Transverse colon (tissue), 4 donors: ENCODE measurements around the gene TUT7. TPM values are rescaled to one million over a fixed set of nuclear protein-coding genes. Genes with fewer than 3 reads are reported as not detected.

Experiments
- DNase-seq: peaks from one replicate; pipeline ENCODE4 v3.0.0-alpha.2; 2019
- H3K27ac ChIP-seq, 4 donors: fragments of 200-600 bp; sonication (generic); 2 replicates each; pipeline ENCODE4 v1.5.1; 2016 to 2018; ENCODE audit warnings: inconsistent platforms in 4 of 4
- H3K27me3 ChIP-seq: fragments of 200-600 bp; sonication (generic); 2 replicates; pipeline ENCODE4 v1.5.1; 2017; ENCODE audit warnings: inconsistent platforms
- H3K36me3 ChIP-seq, 4 donors: fragments of 200-600 bp; sonication (generic); 2 replicates each; pipeline ENCODE4 v1.5.1; 2017 to 2019; ENCODE audit warnings: inconsistent platforms in 4 of 4
- H3K4me1 ChIP-seq, 4 donors: fragments of 200-600 bp; sonication (generic); 2 replicates each; pipeline ENCODE4 v1.5.1; 2017 to 2020; ENCODE audit warnings: inconsistent platforms in 4 of 4
- H3K4me3 ChIP-seq, 4 donors: fragments of 200-600 bp; sonication (generic); 1 replicate in 1 of 4; 2 replicates in 3 of 4; pipeline versions ENCODE4 v1.5.1 to v1.6.1; 2017 to 2019; ENCODE audit warnings: inconsistent platforms in 4 of 4
- H3K9me3 ChIP-seq, 2 donors: fragments of 200-600 bp; sonication (generic); 2 replicates each; pipeline ENCODE4 v1.5.1; 2017 to 2019; ENCODE audit warnings: inconsistent platforms in 2 of 2
- CTCF ChIP-seq, 5 experiments: fragments of 200-600 bp in 3 of 5; fragments of 450-650 bp in 2 of 5; sonication (generic) in 3 of 5; IDR thresholded peaks; 1 replicate in 2 of 5; 2 replicates in 3 of 5; pipeline ENCODE4 v1.5.1; 2016 to 2017; ENCODE audit warnings: antibody characterized with exemption in 5 of 5, inconsistent platforms in 3 of 5, mild to moderate bottlenecking in 2 of 5, moderate library complexity in 1 of 5
- EP300 ChIP-seq: sonication (generic); formaldehyde crosslinking; IDR thresholded peaks from one replicate; pipeline ENCODE4 v1.6.1; 2017; ENCODE audit warnings: antibody characterized with exemption, low read depth
- POLR2A ChIP-seq: fragments of 450-650 bp; IDR thresholded peaks from one replicate; pipeline ENCODE4 v1.6.1; 2016; ENCODE audit warnings: antibody characterized with exemption, mild to moderate bottlenecking, moderate library complexity
- POLR2AphosphoS5 ChIP-seq, 3 donors: sonication (generic); formaldehyde crosslinking; IDR thresholded peaks; one replicate each; pipeline ENCODE4 v1.6.1; 2016; ENCODE audit warnings: antibody characterized with exemption in 3 of 3
- WGBS, 2 donors: methylation state at CpG; one replicate each; pipeline ENCODE4 v1.1.5; 2018; ENCODE audit warnings: low coverage in 1 of 2; 5-methylcytosine and 5-hydroxymethylcytosine counted together
- in situ Hi-C, 4 donors: fragments of 200-750 bp; cut with MboI; loops; one replicate each; pipeline versions ENCODE4 v1.15.0 to v1.15.1; 2017; ENCODE audit warnings: low sequenced_read_pairs in 3 of 4, low pct_ligation_motif_present in 1 of 4, low pct_unique_long_range_greater_than_20kb in 1 of 4
- intact Hi-C: fragments of 100-400 bp; cut with DNase I; formaldehyde crosslinking; loops from one replicate; pipeline ENCODE4 v1.15.1; 2023; ENCODE audit warnings: low total_unique reads
- total RNA-seq, 4 donors: library from RNA; depleted of rRNA; stranded (reverse); fragments of >200 nt; gene quantifications; one replicate each; pipeline ENCODE4 v1.1.0, GENCODE V29; 2016

Gene TUT7
- total RNA-seq, 4 donors from 2014 or later, result 29.5 to 72.9 (median 43.0) TPM

GRCh38 chr9:86337469-86338108 lies 16.6 kb downstream of the TUT7 start:
- peaks cover 0 to 76% (median 37%) of the 10 kb centered on the region in 4 donors for H3K36me3 ChIP-seq
- no peaks in the 10 kb centered on the region for H3K9me3 ChIP-seq
- DNase-seq, result no peak
- 70 to 74% methylated on average over 9 of the region's 9 CpGs for WGBS, 2 donors
- no peaks in the 10 kb centered on the region for H3K27me3 ChIP-seq
- intact Hi-C loops (no loop called here), in situ Hi-C loops (no loop called here)
- no peak overlapping the region for H3K4me3 ChIP-seq
- TF ChIP-seq CTCF (IDR thresholded peaks at IDR 0.05) (no peak), EP300 (no peak), POLR2A (no peak), POLR2AphosphoS5 (IDR thresholded peaks at IDR 0.05) (no peak)
- no peaks in the 10 kb centered on the region for H3K4me1 ChIP-seq
- H3K27ac ChIP-seq, result no peak overlapping the region

- WGBS, 2 donors, result 91 to 100% methylated on average over 1 of the region's 1 CpG
- intact Hi-C loops, result no loop called here
- H3K27me3 ChIP-seq, result no peaks in the 10 kb centered on the region
- no peak overlapping the region for H3K27ac ChIP-seq
- peaks cover 0 to 74% (median 36%) of the 10 kb centered on the region in 4 donors for H3K36me3 ChIP-seq
- in situ Hi-C loops, result no loop called here
- no peaks in the 10 kb centered on the region for H3K4me1 ChIP-seq
- no peak for DNase-seq
- TF ChIP-seq POLR2A (no peak), POLR2AphosphoS5 (IDR thresholded peaks at IDR 0.05) (no peak)
- H3K4me3 ChIP-seq, result no peak overlapping the region
- no peaks in the 10 kb centered on the region for H3K9me3 ChIP-seq
These were observed 18.2 kb downstream of the TUT7 start for GRCh38 chr9:86336058-86336457.

GRCh38 chr9:86333651-86334050 lies 20.6 kb downstream of the TUT7 start:
- WGBS, 2 donors, result 78 to 83% methylated on average over 2 of the region's 2 CpGs
- Histone ChIP-seq H3K27me3 (no peaks in the 10 kb centered on the region), H3K36me3 (peaks cover 0 to 63% (median 28%) of the 10 kb centered on the region in 4 donors), H3K9me3 (no peaks in the 10 kb centered on the region), H3K4me1 (no peaks in the 10 kb centered on the region), H3K4me3 (no peak overlapping the region), H3K27ac (no peak overlapping the region)
- intact Hi-C loops (no loop called here), in situ Hi-C loops (no loop called here)
- DNase-seq, result no peak
- no peak for TF ChIP-seq EP300
- TF ChIP-seq POLR2A, result no peak
- TF ChIP-seq CTCF (IDR thresholded peaks at IDR 0.05), result no peak
- no peak for TF ChIP-seq POLR2AphosphoS5 (IDR thresholded peaks at IDR 0.05)

- in situ Hi-C loops (no loop called here), intact Hi-C loops (no loop called here)
- 89 to 94% methylated on average over 3 to 5 of the region's 5 CpGs for WGBS, 2 donors
- Histone ChIP-seq H3K4me1 (no peaks in the 10 kb centered on the region), H3K36me3 (peaks cover 0 to 63% (median 25%) of the 10 kb centered on the region in 4 donors), H3K27ac (no peak overlapping the region), H3K9me3 (no peaks in the 10 kb centered on the region), H3K4me3 (no peak overlapping the region), H3K27me3 (no peaks in the 10 kb centered on the region)
- TF ChIP-seq CTCF (IDR thresholded peaks at IDR 0.05), result no peak
- no peak for TF ChIP-seq POLR2A
- no peak for TF ChIP-seq POLR2AphosphoS5 (IDR thresholded peaks at IDR 0.05)
- TF ChIP-seq EP300, result no peak
- DNase-seq, result no peak
These were observed 24.0 kb downstream of the TUT7 start for GRCh38 chr9:86330186-86330585.

- DNase-seq, result no peak
- TF ChIP-seq EP300 (no peak), CTCF (IDR thresholded peaks at IDR 0.05) (no peak), POLR2A (no peak), POLR2AphosphoS5 (IDR thresholded peaks at IDR 0.05) (no peak)
- no peak overlapping the region for H3K27ac ChIP-seq
- no peaks in the 10 kb centered on the region for H3K27me3 ChIP-seq
- no peak overlapping the region for H3K4me3 ChIP-seq
- intact Hi-C loops (no loop called here), in situ Hi-C loops (no loop called here)
- 84 to 100% methylated on average over 1 of the region's 1 CpG for WGBS, 2 donors
- no peaks in the 10 kb centered on the region for H3K4me1 ChIP-seq
- peaks cover 0 to 63% (median 25%) of the 10 kb centered on the region in 4 donors for H3K36me3 ChIP-seq
- no peaks in the 10 kb centered on the region for H3K9me3 ChIP-seq
These were observed 24.6 kb downstream of the TUT7 start for GRCh38 chr9:86329649-86330048.
